HEK293T (cell line): Measurements from ENCODE around the gene SOBP.

Experiments used
- BHLHE40 ChIP-seq: fragments of 450-650 bp; IDR thresholded peaks from 2 replicates; pipeline ENCODE4 v1.6.1; 2016; ENCODE audit warnings: mild to moderate bottlenecking, moderate library complexity, borderline replicate concordance
- CTBP1 ChIP-seq: fragments of 450-650 bp; IDR thresholded peaks from 2 replicates; pipeline ENCODE4 v1.6.1; 2016; ENCODE audit warnings: borderline replicate concordance
- FOXA1 ChIP-seq: fragments of 450-650 bp; IDR thresholded peaks from 2 replicates; pipeline ENCODE4 v1.6.1; 2016; ENCODE audit warnings: mild to moderate bottlenecking
- FOXM1 ChIP-seq: fragments of 450-650 bp; IDR thresholded peaks from 2 replicates; pipeline ENCODE4 v1.6.1; 2017; ENCODE audit warnings: mild to moderate bottlenecking, borderline replicate concordance
- HDGF ChIP-seq: fragments of 450-650 bp; IDR thresholded peaks from 2 replicates; pipeline ENCODE4 v1.6.1; 2017; ENCODE audit warnings: antibody characterized with exemption, borderline replicate concordance
- LEF1 ChIP-seq: fragments of 450-650 bp; IDR thresholded peaks from 2 replicates; pipeline ENCODE4 v1.6.1; 2017; ENCODE audit warnings: mild to moderate bottlenecking, borderline replicate concordance
- PKNOX1 ChIP-seq: fragments of 450-650 bp; IDR thresholded peaks from 2 replicates; pipeline ENCODE4 v1.6.1; 2016
- SP1 ChIP-seq: fragments of 450-650 bp; IDR thresholded peaks from 2 replicates; pipeline ENCODE4 v1.6.1; 2017
- SUZ12 ChIP-seq: fragments of 450-650 bp; IDR thresholded peaks from 2 replicates; pipeline ENCODE4 v1.6.1; 2016; ENCODE audit warnings: mild to moderate bottlenecking
- TARDBP ChIP-seq: fragments of 450-650 bp; IDR thresholded peaks from 2 replicates; pipeline ENCODE4 v1.6.1; 2016
- ZNF384 ChIP-seq: fragments of 450-650 bp; IDR thresholded peaks from 2 replicates; pipeline ENCODE4 v1.6.1; 2016

DNA sequence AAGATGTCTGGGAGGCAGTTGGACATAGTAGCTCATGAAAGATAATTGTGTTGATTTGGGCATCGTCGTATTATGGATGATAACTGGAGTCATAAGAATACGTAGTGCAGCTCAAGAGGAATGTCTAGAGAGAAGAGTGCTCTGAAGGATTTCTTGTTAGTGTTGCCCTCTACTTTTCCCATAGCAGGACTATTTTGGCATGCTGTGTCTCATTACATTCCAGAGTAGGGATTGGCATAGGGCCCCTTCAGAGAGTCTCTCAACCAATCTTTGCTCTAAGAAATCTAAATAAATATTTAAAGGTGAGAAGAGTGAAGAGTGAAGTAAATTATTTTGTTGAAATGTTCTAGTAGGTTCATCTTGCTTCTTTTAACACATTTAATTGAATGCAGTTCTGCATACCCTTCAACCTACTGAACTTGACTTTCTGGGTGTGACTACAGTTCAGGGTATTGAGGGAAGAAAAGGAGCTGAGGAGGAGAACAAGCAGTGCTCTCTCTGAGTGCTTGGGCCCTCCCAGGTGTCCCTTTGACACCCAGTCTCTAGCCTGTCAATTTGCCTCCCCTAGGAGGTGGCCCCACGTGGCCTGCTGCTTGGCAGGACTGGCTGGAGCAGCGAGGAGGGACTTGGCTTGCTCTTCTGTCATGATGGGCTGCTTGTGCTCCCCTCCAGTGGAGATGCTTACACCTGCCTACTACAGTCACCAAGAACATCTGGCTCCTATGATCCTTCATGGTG lies 33.3 kb downstream of the SOBP start:
- TF ChIP-seq BHLHE40 (no peak), SUZ12 (no peak), FOXA1 (no peak), LEF1 (no peak), PKNOX1 (no peak), ZNF384 (no peak), SP1 (no peak), HDGF (no peak), CTBP1 (no peak), FOXM1 (no peak), TARDBP (no peak)
